ENCODE measurements around the gene GAS6. TPM values are rescaled to one million over a fixed set of nuclear protein-coding genes. Genes with fewer than 3 reads are reported as not detected.

Gene GAS6
- total and polyA plus RNA-seq, 9 of the 15 experiments (the other 6 are each of a cell fraction or from before 2014, with no cell fraction given) = 0.14 to 9.7 (median 4.7) TPM; not detected in 1

GRCh38 chr13:113784645-113785024, 79.2 kb downstream of the GAS6 start:
- ATAC-seq = no peak
- CTCF ChIA-PET (ENCODE audit: low intra/inter-chr PET ratio) = no interaction called here
- peaks cover 9 to 50% of the 10 kb centered on the region in 2 experiments; a peak in 4 of 5 replicates for H3K27me3 ChIP-seq (ENCODE audit: control insufficient read depth in 2 of 2, insufficient read depth in 2 of 2, low read length in 2 of 2)
- H3K4me1 ChIP-seq (replicated peaks in 1 of 2; ENCODE audit: control insufficient read depth in 2 of 2, insufficient read depth in 2 of 2, low read length in 2 of 2) = peaks cover 0 to 6% of the 10 kb centered on the region in 2 experiments; a peak in 1 of 5 replicates
- no peak for TF ChIP-seq ZSCAN29 (IDR thresholded peaks at IDR 0.05)
- no peaks in the 10 kb centered on the region for H3K9me1 ChIP-seq (ENCODE audit: control insufficient read depth, insufficient read depth, low read length)
- BruUV-seq (replicated peaks) = no TSS peak
- H3K4me2 ChIP-seq (ENCODE audit: insufficient read depth, low read length) = no peak overlapping the region
- in situ Hi-C loops (cut with MboI) = no loop called here
- no peak for FAIRE-seq
- 2% methylated on average over 5 of the region's 5 CpGs for WGBS (ENCODE audit: insufficient coverage, low coverage, missing lambda C conversion rate)
- no peaks in the 10 kb centered on the region for H3K9me3 ChIP-seq (replicated peaks; ENCODE audit: control insufficient read depth, insufficient read depth, low read depth, low read length)
- DNase-seq (ENCODE audit: extremely low read depth in 1 of 4, low spot score in 3 of 4) = no peak
- POLR2A ChIA-PET = no interaction called here
- no peak overlapping the region for H3K4me3 ChIP-seq
- H3K36me3 ChIP-seq (ENCODE audit: control insufficient read depth, insufficient read depth, low read length) = no peaks in the 10 kb centered on the region
- no peaks in the 10 kb centered on the region for H3K79me2 ChIP-seq (ENCODE audit: control insufficient read depth, insufficient read depth, low read length)
- no peaks in the 10 kb centered on the region for H4K20me1 ChIP-seq (replicated peaks; ENCODE audit: control insufficient read depth, insufficient read depth, low read length)
- H2AFZ ChIP-seq (ENCODE audit: low read depth, low read length) = no peak overlapping the region
- intact Hi-C loops (cut with micrococcal nuclease) = no loop called here
- no peak overlapping the region for H3K9ac ChIP-seq (ENCODE audit: insufficient read depth in 1 of 2, low read depth in 2 of 2, low read length in 2 of 2)
- no peak overlapping the region for H3K27ac ChIP-seq (ENCODE audit: extremely low read depth, low read depth, low read length)

- no peaks in the 10 kb centered on the region for H4K20me1 ChIP-seq (replicated peaks; ENCODE audit: control insufficient read depth, insufficient read depth, low read length)
- in situ Hi-C loops (cut with MboI) (no loop called here), intact Hi-C loops (cut with micrococcal nuclease) (no loop called here)
- H3K4me3 ChIP-seq = no peak overlapping the region
- H3K36me3 ChIP-seq (ENCODE audit: control insufficient read depth, insufficient read depth, low read length) = no peaks in the 10 kb centered on the region
- no peak for FAIRE-seq
- H3K9me3 ChIP-seq (replicated peaks; ENCODE audit: control insufficient read depth, insufficient read depth, low read depth, low read length) = no peaks in the 10 kb centered on the region
- 0% methylated on average over 6 of the region's 10 CpGs for WGBS (ENCODE audit: insufficient coverage, low coverage, missing lambda C conversion rate)
- H3K27ac ChIP-seq (ENCODE audit: extremely low read depth, low read depth, low read length) = no peak overlapping the region
- H3K4me1 ChIP-seq (replicated peaks in 1 of 2; ENCODE audit: control insufficient read depth in 2 of 2, insufficient read depth in 2 of 2, low read length in 2 of 2) = peaks cover 0 to 6% of the 10 kb centered on the region in 2 experiments; a peak in 1 of 5 replicates
- ChIA-PET CTCF (ENCODE audit: low intra/inter-chr PET ratio) (no interaction called here), POLR2A (no interaction called here)
- no peaks in the 10 kb centered on the region for H3K79me2 ChIP-seq (ENCODE audit: control insufficient read depth, insufficient read depth, low read length)
- H2AFZ ChIP-seq (ENCODE audit: low read depth, low read length) = no peak overlapping the region
- no peak for ATAC-seq
- no peak overlapping the region for H3K9ac ChIP-seq (ENCODE audit: insufficient read depth in 1 of 2, low read depth in 2 of 2, low read length in 2 of 2)
- BruUV-seq (replicated peaks) = no TSS peak
- H3K9me1 ChIP-seq (ENCODE audit: control insufficient read depth, insufficient read depth, low read length) = no peaks in the 10 kb centered on the region
- H3K27me3 ChIP-seq (ENCODE audit: control insufficient read depth in 2 of 2, insufficient read depth in 2 of 2, low read length in 2 of 2) = peaks cover 9 to 49% of the 10 kb centered on the region in 2 experiments; a peak in 4 of 5 replicates
- no peak for DNase-seq (ENCODE audit: extremely low read depth in 1 of 4, low spot score in 3 of 4)
- no peak overlapping the region for H3K4me2 ChIP-seq (ENCODE audit: insufficient read depth, low read length)
- TF ChIP-seq TOE1 (IDR thresholded peaks at IDR 0.05; ENCODE audit: borderline replicate concordance) (no peak), TOE1 (CRISPR knock-in tag; IDR thresholded peaks at IDR 0.05; ENCODE audit: borderline replicate concordance, low read depth) (no peak), POLR2B (IDR thresholded peaks at IDR 0.05; ENCODE audit: low read depth, partially characterized antibody) (no peak), ZNF445 (CRISPR knock-in tag; IDR thresholded peaks at IDR 0.05; ENCODE audit: low read depth) (no peak), ZNF23 (CRISPR knock-in tag; IDR thresholded peaks at IDR 0.05) (no peak)
- TF ChIP-seq, protein P1, sequence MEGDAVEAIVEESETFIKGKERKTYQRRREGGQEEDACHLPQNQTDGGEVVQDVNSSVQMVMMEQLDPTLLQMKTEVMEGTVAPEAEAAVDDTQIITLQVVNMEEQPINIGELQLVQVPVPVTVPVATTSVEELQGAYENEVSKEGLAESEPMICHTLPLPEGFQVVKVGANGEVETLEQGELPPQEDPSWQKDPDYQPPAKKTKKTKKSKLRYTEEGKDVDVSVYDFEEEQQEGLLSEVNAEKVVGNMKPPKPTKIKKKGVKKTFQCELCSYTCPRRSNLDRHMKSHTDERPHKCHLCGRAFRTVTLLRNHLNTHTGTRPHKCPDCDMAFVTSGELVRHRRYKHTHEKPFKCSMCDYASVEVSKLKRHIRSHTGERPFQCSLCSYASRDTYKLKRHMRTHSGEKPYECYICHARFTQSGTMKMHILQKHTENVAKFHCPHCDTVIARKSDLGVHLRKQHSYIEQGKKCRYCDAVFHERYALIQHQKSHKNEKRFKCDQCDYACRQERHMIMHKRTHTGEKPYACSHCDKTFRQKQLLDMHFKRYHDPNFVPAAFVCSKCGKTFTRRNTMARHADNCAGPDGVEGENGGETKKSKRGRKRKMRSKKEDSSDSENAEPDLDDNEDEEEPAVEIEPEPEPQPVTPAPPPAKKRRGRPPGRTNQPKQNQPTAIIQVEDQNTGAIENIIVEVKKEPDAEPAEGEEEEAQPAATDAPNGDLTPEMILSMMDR (IDR thresholded peaks at IDR 0.05 in 2 of 3, conservative IDR thresholded peaks at IDR 0.05 in 1 of 3; ENCODE audit: insufficient read depth in 2 of 3, low read depth in 1 of 3, low read length in 3 of 3) = no peak
- TF ChIP-seq, protein P2, sequence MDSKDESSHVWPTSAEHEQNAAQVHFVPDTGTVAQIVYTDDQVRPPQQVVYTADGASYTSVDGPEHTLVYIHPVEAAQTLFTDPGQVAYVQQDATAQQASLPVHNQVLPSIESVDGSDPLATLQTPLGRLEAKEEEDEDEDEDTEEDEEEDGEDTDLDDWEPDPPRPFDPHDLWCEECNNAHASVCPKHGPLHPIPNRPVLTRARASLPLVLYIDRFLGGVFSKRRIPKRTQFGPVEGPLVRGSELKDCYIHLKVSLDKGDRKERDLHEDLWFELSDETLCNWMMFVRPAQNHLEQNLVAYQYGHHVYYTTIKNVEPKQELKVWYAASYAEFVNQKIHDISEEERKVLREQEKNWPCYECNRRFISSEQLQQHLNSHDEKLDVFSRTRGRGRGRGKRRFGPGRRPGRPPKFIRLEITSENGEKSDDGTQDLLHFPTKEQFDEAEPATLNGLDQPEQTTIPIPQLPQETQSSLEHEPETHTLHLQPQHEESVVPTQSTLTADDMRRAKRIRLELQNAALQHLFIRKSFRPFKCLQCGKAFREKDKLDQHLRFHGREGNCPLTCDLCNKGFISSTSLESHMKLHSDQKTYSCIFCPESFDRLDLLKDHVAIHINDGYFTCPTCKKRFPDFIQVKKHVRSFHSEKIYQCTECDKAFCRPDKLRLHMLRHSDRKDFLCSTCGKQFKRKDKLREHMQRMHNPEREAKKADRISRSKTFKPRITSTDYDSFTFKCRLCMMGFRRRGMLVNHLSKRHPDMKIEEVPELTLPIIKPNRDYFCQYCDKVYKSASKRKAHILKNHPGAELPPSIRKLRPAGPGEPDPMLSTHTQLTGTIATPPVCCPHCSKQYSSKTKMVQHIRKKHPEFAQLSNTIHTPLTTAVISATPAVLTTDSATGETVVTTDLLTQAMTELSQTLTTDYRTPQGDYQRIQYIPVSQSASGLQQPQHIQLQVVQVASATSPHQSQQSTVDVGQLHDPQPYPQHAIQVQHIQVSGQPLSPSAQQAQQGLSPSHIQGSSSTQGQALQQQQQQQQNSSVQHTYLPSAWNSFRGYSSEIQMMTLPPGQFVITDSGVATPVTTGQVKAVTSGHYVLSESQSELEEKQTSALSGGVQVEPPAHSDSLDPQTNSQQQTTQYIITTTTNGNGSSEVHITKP (IDR thresholded peaks at IDR 0.05; ENCODE audit: partially characterized antibody) = no peak
Measured at GRCh38 chr13:113783966-113784644, 79.8 kb downstream of the GAS6 start.

All from K562 (cell line).